Heart left ventricle (tissue), 16 donors: ENCODE measurements around the gene DCX. TPM values are rescaled to one million over a fixed set of nuclear protein-coding genes. Genes with fewer than 3 reads are reported as not detected.

Experiments used
- ATAC-seq, 4 donors: fragments of 200-7000 bp; cut with Tn5 transposase; one replicate each; pipeline ENCODE4 v1.9.1; 2020 to 2022; ENCODE audit warnings: moderate library complexity in 4 of 4, mild to moderate bottlenecking in 3 of 4, moderate number of reproducible peaks in 1 of 4
- DNase-seq, 5 donors: peaks; one replicate each; pipeline ENCODE4 v3.0.0-alpha.2; 2020
- H3K27ac ChIP-seq, 12 donors: fragments of 200-600 bp; sonication (generic) in 4 of 12; one replicate each; pipeline versions ENCODE4 v1.5.0 to v1.8.0; 2016 to 2022; ENCODE audit warnings: mild to moderate bottlenecking in 2 of 12
- H3K27me3 ChIP-seq, 9 donors: fragments of 200-600 bp; sonication (generic) in 2 of 9; one replicate each; pipeline versions ENCODE4 v1.5.1 to v1.8.0; 2016 to 2022; ENCODE audit warnings: mild to moderate bottlenecking in 3 of 9
- H3K36me3 ChIP-seq, 9 donors: fragments of 200-600 bp; sonication (generic) in 2 of 9; one replicate each; pipeline versions ENCODE4 v1.5.0 to v1.8.0; 2018 to 2022; ENCODE audit warnings: mild to moderate bottlenecking in 2 of 9
- H3K4me1 ChIP-seq, 12 donors: fragments of 200-600 bp; sonication (generic) in 4 of 12; one replicate each; pipeline versions ENCODE4 v1.5.0 to v1.8.0; 2016 to 2022; ENCODE audit warnings: mild to moderate bottlenecking in 3 of 12
- H3K4me3 ChIP-seq, 12 donors: fragments of 200-600 bp; sonication (generic) in 4 of 12; one replicate each; pipeline versions ENCODE4 v1.5.0 to v1.8.0; 2017 to 2022; ENCODE audit warnings: mild to moderate bottlenecking in 9 of 12, moderate library complexity in 4 of 12
- H3K9me3 ChIP-seq, 12 donors: fragments of 200-600 bp; sonication (generic) in 4 of 12; one replicate each; pipeline versions ENCODE4 v1.5.0 to v1.8.0; 2016 to 2022; ENCODE audit warnings: mild to moderate bottlenecking in 1 of 12
- CTCF ChIP-seq, 12 donors: fragments of 200-600 bp; sonication (generic) in 4 of 12; IDR thresholded peaks; one replicate each; pipeline versions ENCODE4 v1.5.0 to v1.8.0; 2018 to 2022; ENCODE audit warnings: antibody characterized with exemption in 12 of 12, mild to moderate bottlenecking in 5 of 12
- POLR2A ChIP-seq, 2 donors: fragments of 450-650 bp; IDR thresholded peaks; one replicate each; pipeline ENCODE4 v1.6.1; 2017; ENCODE audit warnings: antibody characterized with exemption in 2 of 2, mild to moderate bottlenecking in 2 of 2, moderate library complexity in 2 of 2
- WGBS, 4 donors: extraction: QIAGEN DNeasy Blood & Tissue Kit in 2 of 4; methylation state at CpG; one replicate each; pipeline versions ENCODE4 v1.1.5 to v1.1.7; 2013 to 2018; 5-methylcytosine and 5-hydroxymethylcytosine counted together
- intact Hi-C, 10 donors: fragments of 100-400 bp; cut with DNase I; formaldehyde crosslinking; loops; one replicate each; pipeline versions ENCODE4 v1.11.1 to v1.14.2; 2022
- polyA plus RNA-seq, 2 donors: library from polyadenylated mRNA; stranded (reverse); fragments of 200-250 nt; gene quantifications; one replicate each; pipeline ENCODE4 v1.2.3, GENCODE V29; 2013
- total RNA-seq, 9 donors: library from RNA; depleted of rRNA in 2 of 9; stranded (reverse); fragments of >200 nt in 2 of 9; fragmentation: NEBNext Ultra II Directional in 3 of 9; extraction: Animal tissue kit (Norgen Biotek cat#: 25700) in 3 of 9; gene quantifications; one replicate each; pipeline versions ENCODE4 v1.1.0 to v1.2.4, GENCODE V29; 2016 to 2023
- donor health status: ischemic (EF 13 %, LVEDD 7.1; RV severe dilation, severe dysfunction).
- donor health status: healthy with polysubstance abuse.
- donor health status: DM: no; HTN: yes; CAD: no.
- donor health status: DM: no; HTN: no; CAD: no.
- donor health status: ischemic (EF 25% LVEDD 6.9; RV normal size, moderate dysfunction).
- donor health status: ischemic (EF 25% LVEDD 5.7; RV mildly dilated, moderate dysfunction).
- donor health status: healthy.
- donor health status: DM: yes; HTN: yes; CAD: no.
- donor health status: ischemic (EF 35%, LVEDD 5.7; RV mildly dilated, moderate dysfunction).
- donor health status: nonischemic (EF 11% LVEDD 7.7; RV severe dilation, severe dysfunction).
- donor health status: DM: yes; HTN: yes; CAD: no.
- donor health status: PGD.
- donor health status: ischemic (EF 29% LVEDD 5.4; RV normal size, mild dysfunction).
- donor health status: nonischemic (EF 23%, LVEDD 6.1; RV moderate dilation, normal function).

Gene DCX
- total and polyA plus RNA-seq, 11 donors, result 0.04 to 0.09 (median 0.07) TPM; not detected in 7

GRCh38 chrX:111444881-111445280, 32.9 kb upstream of the DCX start:
- TF ChIP-seq CTCF (IDR thresholded peaks at IDR 0.05) (no peak), POLR2A (IDR thresholded peaks at IDR 0.05) (no peak)
- no peaks in the 10 kb centered on the region for H3K9me3 ChIP-seq
- DNase-seq, result no peak
- H3K4me1 ChIP-seq, result no peaks in the 10 kb centered on the region
- H3K27me3 ChIP-seq, result peaks cover 0 to 37% (median 0%) of the 10 kb centered on the region in 9 donors
- H3K36me3 ChIP-seq, result no peaks in the 10 kb centered on the region
- no peak overlapping the region for H3K4me3 ChIP-seq
- no peak for ATAC-seq
- intact Hi-C loops, result loop anchor here in 8 of 10 donors (5.0 to 10.0 kb wide), 8 partner anchors 80 to 1000 kb away; no protein-coding TSS in a partner anchor
- H3K27ac ChIP-seq, result no peak overlapping the region
- 33 to 53% (median 42%) methylated on average over 6 of the region's 6 CpGs for WGBS, 4 donors

GRCh38 chrX:111443946-111444345, 32.0 kb upstream of the DCX start:
- no peak overlapping the region for H3K27ac ChIP-seq
- intact Hi-C loops, result loop anchor here in 8 of 10 donors (10.0 kb wide), 5 partner anchors 79 to 999 kb away; no protein-coding TSS in a partner anchor
- TF ChIP-seq CTCF (IDR thresholded peaks at IDR 0.05) (no peak), POLR2A (IDR thresholded peaks at IDR 0.05) (no peak)
- H3K4me1 ChIP-seq, result no peaks in the 10 kb centered on the region
- WGBS, 4 donors, result 76 to 95% (median 94%) methylated on average over 1 of the region's 1 CpG
- H3K36me3 ChIP-seq, result no peaks in the 10 kb centered on the region
- H3K4me3 ChIP-seq, result no peak overlapping the region
- ATAC-seq (no peak), DNase-seq (no peak)
- H3K27me3 ChIP-seq, result peaks cover 0 to 31% (median 0%) of the 10 kb centered on the region in 9 donors
- H3K9me3 ChIP-seq, result no peaks in the 10 kb centered on the region

- Histone ChIP-seq H3K9me3 (no peaks in the 10 kb centered on the region), H3K4me1 (no peaks in the 10 kb centered on the region), H3K36me3 (no peaks in the 10 kb centered on the region), H3K27me3 (peaks cover 0 to 26% (median 0%) of the 10 kb centered on the region in 9 donors), H3K4me3 (no peak overlapping the region), H3K27ac (no peak overlapping the region)
- no peak for DNase-seq
- no peak for TF ChIP-seq CTCF (IDR thresholded peaks at IDR 0.05)
- no peak for TF ChIP-seq POLR2A (IDR thresholded peaks at IDR 0.05)
- intact Hi-C loops, result loop anchor here in 8 of 10 donors (10.0 kb wide), 5 partner anchors 78 to 998 kb away; no protein-coding TSS in a partner anchor
- WGBS, 4 donors, result 59 to 81% (median 75%) methylated on average over 2 of the region's 2 CpGs
- ATAC-seq, result no peak
These were observed 30.8 kb upstream of the DCX start for GRCh38 chrX:111442791-111443190.

- H3K27me3 ChIP-seq, result peaks cover 0 to 6% (median 0%) of the 10 kb centered on the region in 9 donors
- H3K9me3 ChIP-seq, result no peaks in the 10 kb centered on the region
- TF ChIP-seq CTCF (IDR thresholded peaks at IDR 0.05) (no peak), POLR2A (IDR thresholded peaks at IDR 0.05) (no peak)
- no peaks in the 10 kb centered on the region for H3K36me3 ChIP-seq
- ATAC-seq, result no peak
- no peak overlapping the region for H3K4me3 ChIP-seq
- 41 to 70% (median 54%) methylated on average over 1 of the region's 1 CpG for WGBS, 4 donors
- H3K4me1 ChIP-seq, result no peaks in the 10 kb centered on the region
- DNase-seq, result no peak
- H3K27ac ChIP-seq, result no peak overlapping the region
- intact Hi-C loops, result no loop called here
These were observed 23.5 kb upstream of the DCX start for GRCh38 chrX:111435469-111435868.
